Activated CD8-positive, alpha-beta memory T cell treated with anti-CD3 and anti-CD28 coated beads, Interleukin-2, amount 10 ng/mL, durations not matched to agents 7 days and 5 days (primary cell): ENCODE measurements around the gene RALGAPB. TPM values are rescaled to one million over a fixed set of nuclear protein-coding genes. Genes with fewer than 3 reads are reported as not detected.

Experiments
- ATAC-seq: fragments of 150-1000 bp; cut with Tn5 transposase; one replicate; pipeline ENCODE4 v1.10.0; 2021; ENCODE audit warnings: moderate library complexity
- CTCF ChIA-PET: fragments of 350-600 bp; sonication (Branson Sonifier 250); formaldehyde crosslinking; loops from one replicate; lab custom pipeline; 2021; ENCODE audit warnings: antibody characterized with exemption; lab: Charles Lee
- DNase-seq: peaks from one replicate; pipeline ENCODE4 v3.0.0-alpha.2; 2020
- H3K27ac Mint-ChIP-seq: one replicate; pipeline ENCODE4 v1.8.0; 2021; ENCODE audit warnings: mild to moderate bottlenecking, mixed read lengths
- H3K27me3 Mint-ChIP-seq: one replicate; pipeline ENCODE4 v1.8.0; 2021; ENCODE audit warnings: mixed read lengths
- H3K36me3 Mint-ChIP-seq: one replicate; pipeline ENCODE4 v1.8.0; 2021; ENCODE audit warnings: mild to moderate bottlenecking, mixed read lengths
- H3K4me1 Mint-ChIP-seq: one replicate; pipeline ENCODE4 v1.8.0; 2021; ENCODE audit warnings: mixed read lengths
- H3K4me3 Mint-ChIP-seq: one replicate; pipeline ENCODE4 v1.8.0; 2021; ENCODE audit warnings: mild to moderate bottlenecking, moderate library complexity, mixed read lengths
- H3K9me3 Mint-ChIP-seq: one replicate; pipeline ENCODE4 v1.8.0; 2022; ENCODE audit warnings: low read depth, mixed read lengths
- total RNA-seq, 2 experiments: library from RNA; stranded (reverse); gene quantifications; one replicate each; pipeline ENCODE4 v1.2.3, GENCODE V29; 2021

RALGAPB gene
- total RNA-seq, 2 experiments from 2014 or later: 31.9 to 32.2 TPM

GRCh38 chr20:38609815-38610214, 137.2 kb downstream of the RALGAPB start:
- Mint-ChIP-seq H3K27me3 (peaks cover 51% of the 10 kb centered on the region), H3K27ac (no peak overlapping the region), H3K4me3 (no peak overlapping the region), H3K4me1 (no peaks in the 10 kb centered on the region), H3K9me3 (no peaks in the 10 kb centered on the region), H3K36me3 (no peaks in the 10 kb centered on the region)
- DNase-seq (no peak), ATAC-seq (no peak)
- CTCF ChIA-PET: no interaction called here

GRCh38 chr20:38610521-38610920, 137.9 kb downstream of the RALGAPB start:
- Mint-ChIP-seq H3K27ac (no peak overlapping the region), H3K4me3 (no peak overlapping the region), H3K4me1 (no peaks in the 10 kb centered on the region), H3K9me3 (no peaks in the 10 kb centered on the region), H3K36me3 (no peaks in the 10 kb centered on the region), H3K27me3 (peaks cover 44% of the 10 kb centered on the region)
- no peak for DNase-seq
- CTCF ChIA-PET: interaction anchor here (0.7 kb wide), 1 partner anchor 209 kb away, joined by 3 read pairs; no protein-coding TSS in a partner anchor
- ATAC-seq: no peak

- Mint-ChIP-seq H3K4me1 (no peaks in the 10 kb centered on the region), H3K27ac (no peak overlapping the region), H3K27me3 (peaks cover 22% of the 10 kb centered on the region), H3K9me3 (no peaks in the 10 kb centered on the region), H3K4me3 (no peak overlapping the region), H3K36me3 (no peaks in the 10 kb centered on the region)
- CTCF ChIA-PET: interaction anchor here (1.8 kb wide), 1 partner anchor 21 kb away, joined by 4 read pairs; no protein-coding TSS in a partner anchor
- no peak for DNase-seq
- no peak for ATAC-seq
Measured at GRCh38 chr20:38612751-38613515, 140.3 kb downstream of the RALGAPB start.

- Mint-ChIP-seq H3K9me3 (no peaks in the 10 kb centered on the region), H3K4me1 (no peaks in the 10 kb centered on the region), H3K27me3 (peaks cover 30% of the 10 kb centered on the region), H3K4me3 (no peak overlapping the region), H3K27ac (no peak overlapping the region), H3K36me3 (no peaks in the 10 kb centered on the region)
- no peak for DNase-seq
- CTCF ChIA-PET: no interaction called here
- ATAC-seq: no peak
Measured at GRCh38 chr20:38615283-38615682, 142.6 kb downstream of the RALGAPB start.

GRCh38 chr20:38616457-38616856, 143.8 kb downstream of the RALGAPB start:
- H3K36me3 Mint-ChIP-seq: no peaks in the 10 kb centered on the region
- DNase-seq (no peak), ATAC-seq (no peak)
- no peaks in the 10 kb centered on the region for H3K9me3 Mint-ChIP-seq
- H3K27ac Mint-ChIP-seq: no peak overlapping the region
- CTCF ChIA-PET: interaction anchor here (1.2 kb wide), 1 partner anchor 17 kb away, joined by 3 read pairs; no protein-coding TSS in a partner anchor
- no peak overlapping the region for H3K4me3 Mint-ChIP-seq
- no peaks in the 10 kb centered on the region for H3K4me1 Mint-ChIP-seq
- peaks cover 39% of the 10 kb centered on the region for H3K27me3 Mint-ChIP-seq

- Mint-ChIP-seq H3K9me3 (no peaks in the 10 kb centered on the region), H3K27ac (no peak overlapping the region), H3K27me3 (peaks cover 42% of the 10 kb centered on the region), H3K36me3 (no peaks in the 10 kb centered on the region), H3K4me3 (no peak overlapping the region), H3K4me1 (no peaks in the 10 kb centered on the region)
- ATAC-seq (no peak), DNase-seq (no peak)
- CTCF ChIA-PET: interaction anchor here (1.2 kb wide), 1 partner anchor 16 kb away, joined by 3 read pairs; no protein-coding TSS in a partner anchor
Measured at GRCh38 chr20:38617011-38617829, 144.6 kb downstream of the RALGAPB start.

GRCh38 chr20:38617830-38618196, 145.2 kb downstream of the RALGAPB start:
- H3K4me3 Mint-ChIP-seq: no peak overlapping the region
- H3K4me1 Mint-ChIP-seq: no peaks in the 10 kb centered on the region
- H3K27me3 Mint-ChIP-seq: peaks cover 41% of the 10 kb centered on the region
- H3K9me3 Mint-ChIP-seq: no peaks in the 10 kb centered on the region
- ATAC-seq (no peak), DNase-seq (no peak)
- no peaks in the 10 kb centered on the region for H3K36me3 Mint-ChIP-seq
- CTCF ChIA-PET: no interaction called here
- H3K27ac Mint-ChIP-seq: no peak overlapping the region

- Mint-ChIP-seq H3K27me3 (peaks cover 33% of the 10 kb centered on the region), H3K27ac (no peak overlapping the region), H3K36me3 (no peaks in the 10 kb centered on the region), H3K4me1 (no peaks in the 10 kb centered on the region), H3K9me3 (no peaks in the 10 kb centered on the region), H3K4me3 (no peak overlapping the region)
- ATAC-seq (no peak), DNase-seq (no peak)
- CTCF ChIA-PET: interaction anchor here (1.2 kb wide), 1 partner anchor 12 kb away, joined by 4 read pairs; no protein-coding TSS in a partner anchor
Measured at GRCh38 chr20:38620441-38620840, 147.8 kb downstream of the RALGAPB start.

GRCh38 chr20:38623061-38623460, 150.4 kb downstream of the RALGAPB start:
- DNase-seq: no peak
- no peaks in the 10 kb centered on the region for H3K4me1 Mint-ChIP-seq
- CTCF ChIA-PET: no interaction called here
- no peaks in the 10 kb centered on the region for H3K36me3 Mint-ChIP-seq
- peaks cover 33% of the 10 kb centered on the region for H3K27me3 Mint-ChIP-seq
- H3K27ac Mint-ChIP-seq: no peak overlapping the region
- no peaks in the 10 kb centered on the region for H3K9me3 Mint-ChIP-seq
- H3K4me3 Mint-ChIP-seq: no peak overlapping the region
- ATAC-seq: no peak

GRCh38 chr20:38624084-38624483, 151.4 kb downstream of the RALGAPB start:
- no peaks in the 10 kb centered on the region for H3K9me3 Mint-ChIP-seq
- CTCF ChIA-PET: no interaction called here
- H3K27ac Mint-ChIP-seq: no peak overlapping the region
- DNase-seq: no peak
- no peaks in the 10 kb centered on the region for H3K36me3 Mint-ChIP-seq
- no peak for ATAC-seq
- no peak overlapping the region for H3K4me3 Mint-ChIP-seq
- H3K4me1 Mint-ChIP-seq: no peaks in the 10 kb centered on the region
- H3K27me3 Mint-ChIP-seq: peaks cover 25% of the 10 kb centered on the region

GRCh38 chr20:38625896-38626295, 153.3 kb downstream of the RALGAPB start:
- Mint-ChIP-seq H3K9me3 (no peaks in the 10 kb centered on the region), H3K4me1 (peaks cover 3% of the 10 kb centered on the region), H3K36me3 (no peaks in the 10 kb centered on the region), H3K27me3 (peaks cover 19% of the 10 kb centered on the region), H3K4me3 (no peak overlapping the region), H3K27ac (no peak overlapping the region)
- DNase-seq: no peak
- ATAC-seq: no peak
- CTCF ChIA-PET: no interaction called here

- DNase-seq (no peak), ATAC-seq (no peak)
- H3K27ac Mint-ChIP-seq: no peak overlapping the region
- H3K27me3 Mint-ChIP-seq: peaks cover 11% of the 10 kb centered on the region
- H3K4me1 Mint-ChIP-seq: peaks cover 3% of the 10 kb centered on the region
- H3K36me3 Mint-ChIP-seq: no peaks in the 10 kb centered on the region
- H3K4me3 Mint-ChIP-seq: no peak overlapping the region
- H3K9me3 Mint-ChIP-seq: no peaks in the 10 kb centered on the region
- CTCF ChIA-PET: no interaction called here
Measured at GRCh38 chr20:38626921-38627659, 154.4 kb downstream of the RALGAPB start.
